HG03460 (cell line): ENCODE data around the gene CD300LG.

Source experiments
- ATAC-seq: cut with Tn5 transposase; IDR thresholded peaks from one replicate; pipeline ENCODE4 v1.9.1; 2021; ENCODE audit not compliant: unreplicated experiment

CD300LG gene

DNA sequence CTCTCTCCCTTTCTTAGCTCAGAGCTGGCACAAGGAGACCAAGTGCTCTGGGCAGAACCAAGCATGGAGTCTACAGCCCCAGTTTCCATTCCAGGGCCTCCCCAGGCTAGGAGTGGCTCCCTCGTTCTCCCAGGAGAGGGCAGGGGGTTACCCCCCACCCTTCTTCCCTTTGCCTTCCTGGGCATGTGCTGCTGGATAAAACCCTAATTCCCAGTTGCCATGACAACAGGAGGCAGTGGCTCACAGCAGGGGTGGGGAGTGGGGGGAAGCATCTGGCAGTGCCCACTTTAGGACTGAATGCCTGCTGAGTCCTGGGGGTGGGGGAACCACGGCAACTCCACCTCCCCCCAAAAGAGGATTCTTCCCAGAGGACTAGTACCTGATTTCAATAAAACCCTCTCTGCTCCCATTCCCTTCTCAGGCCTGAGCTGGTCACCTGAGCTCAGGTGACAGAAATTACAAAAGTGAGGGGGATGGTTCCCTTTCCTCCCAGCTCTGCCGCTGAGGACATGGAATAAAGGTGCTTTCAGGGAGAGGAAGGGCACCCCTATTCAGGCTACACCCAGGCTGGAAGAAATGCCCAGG is 58.5 kb downstream of the CD300LG start:
- ATAC-seq: no peak

DNA sequence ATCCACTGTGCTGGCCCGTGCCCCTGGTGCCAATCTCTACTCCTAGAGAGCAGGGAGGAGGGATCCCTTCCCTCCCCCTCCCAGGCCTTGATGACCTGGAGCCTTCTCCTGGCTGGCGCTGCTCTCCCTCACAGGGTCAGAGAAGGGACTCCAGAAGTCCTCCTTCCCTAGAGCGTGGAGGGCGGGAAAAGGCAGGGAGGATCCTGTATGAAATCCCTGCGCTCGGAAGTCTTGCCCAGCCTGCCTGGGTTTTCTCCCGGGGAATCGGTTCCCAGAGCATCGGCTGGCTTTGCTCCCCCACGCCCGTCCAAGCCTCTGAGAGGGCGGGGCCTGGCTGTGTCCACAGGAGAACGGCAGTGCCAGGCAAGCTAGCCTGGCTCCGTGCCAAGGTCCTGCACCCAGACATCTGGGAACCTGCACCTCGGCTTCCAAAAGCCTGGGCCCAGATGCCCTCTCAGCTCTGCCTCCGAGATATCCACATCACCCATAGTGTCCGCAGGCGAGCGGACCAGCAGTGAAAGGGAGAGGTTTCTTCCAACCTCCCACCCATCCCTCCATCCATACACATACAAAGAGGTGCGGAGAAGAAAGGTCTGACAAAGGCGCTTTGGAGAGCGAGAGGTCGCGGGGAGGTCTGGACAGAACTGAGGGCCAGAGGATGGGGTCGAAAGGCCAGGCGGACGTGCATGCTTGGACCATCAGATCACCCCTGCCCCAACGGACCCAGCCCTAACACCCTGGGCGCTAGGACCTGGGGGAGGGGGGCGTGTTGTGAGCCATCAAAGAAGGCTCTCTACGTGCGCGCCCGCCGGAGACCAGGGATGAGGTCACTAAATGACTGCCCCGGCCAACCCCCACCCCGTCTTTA is 59.2 kb downstream of the CD300LG start:
- no peak for ATAC-seq

GRCh38 chr17:43906951-43907424 is 60.0 kb downstream of the CD300LG start:
- ATAC-seq: no peak

GRCh38 chr17:43907425-43907981 is 60.5 kb downstream of the CD300LG start, which contains the start of gene MPP2:
Gene MPP2 (minus strand): TSS chr17:43907536. CDS start chr17:43904460, 3,076 bp downstream.
- ATAC-seq: no peak

- no peak for ATAC-seq
Observed at GRCh38 chr17:43907998-43908721, 61.2 kb downstream of the CD300LG start.

GRCh38 chr17:43909537-43910231 is 62.7 kb downstream of the CD300LG start:
- ATAC-seq: no peak

DNA sequence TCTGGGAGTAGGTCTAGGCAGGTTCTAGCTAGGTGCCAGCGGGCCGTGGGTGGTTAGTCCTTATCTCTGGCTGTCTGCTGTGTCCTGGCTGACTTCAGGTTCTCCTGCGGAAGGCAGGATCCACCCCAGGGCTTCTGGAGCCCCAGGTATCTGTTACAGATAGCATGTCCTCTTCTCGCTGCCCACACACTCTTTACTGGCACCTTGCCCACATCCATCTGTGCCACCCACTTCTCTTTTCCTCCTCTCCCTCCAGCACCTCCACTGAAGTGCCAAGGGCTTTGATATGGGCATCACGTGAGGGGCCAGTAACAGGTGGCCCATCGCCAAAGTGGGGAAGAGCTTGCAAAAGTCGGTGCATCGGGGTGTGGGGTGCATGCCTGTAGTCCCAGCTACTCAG is 64.9 kb downstream of the CD300LG start:
- no peak for ATAC-seq

GRCh38 chr17:43912635-43913304 is 65.8 kb downstream of the CD300LG start:
- no peak for ATAC-seq
